GM12873 (cell line): Measurements from ENCODE around the gene ABHD17C.

ENCODE experiments used
- CTCF ChIP-seq: IDR thresholded peaks from 2 replicates; pipeline ENCODE4 v1.5.1; 2012; ENCODE audit warnings: low read depth, mild to moderate bottlenecking, moderate library complexity, low read length, control low read depth; ENCODE audit not compliant: insufficient read depth; ENCODE audit errors: missing control alignments

The ABHD17C gene

GRCh38 chr15:80803580-80804525 lies 108.7 kb downstream of the ABHD17C start:
- no peak for TF ChIP-seq CTCF

- no peak for TF ChIP-seq CTCF
Measured at GRCh38 chr15:80804970-80805495, 109.9 kb downstream of the ABHD17C start.
